DND-41 (cell line): ENCODE results near the gene EML3.

ENCODE experiments used
- EZH2 ChIP-seq: IDR thresholded peaks from 3 replicates; pipeline ENCODE4 v1.6.1; 2012; ENCODE audit warnings: borderline replicate concordance, low read depth, mild to moderate bottlenecking, moderate library complexity, low read length, inconsistent platforms; ENCODE audit not compliant: severe bottlenecking
- TF ChIP-seq, protein P1 (sequence below): IDR thresholded peaks from 2 replicates; pipeline ENCODE4 v1.5.1; 2012; ENCODE audit warnings: borderline replicate concordance, low read length, moderate library complexity, mild to moderate bottlenecking; ENCODE audit not compliant: poor library complexity, severe bottlenecking; ENCODE audit errors: extremely low read depth

DNA sequence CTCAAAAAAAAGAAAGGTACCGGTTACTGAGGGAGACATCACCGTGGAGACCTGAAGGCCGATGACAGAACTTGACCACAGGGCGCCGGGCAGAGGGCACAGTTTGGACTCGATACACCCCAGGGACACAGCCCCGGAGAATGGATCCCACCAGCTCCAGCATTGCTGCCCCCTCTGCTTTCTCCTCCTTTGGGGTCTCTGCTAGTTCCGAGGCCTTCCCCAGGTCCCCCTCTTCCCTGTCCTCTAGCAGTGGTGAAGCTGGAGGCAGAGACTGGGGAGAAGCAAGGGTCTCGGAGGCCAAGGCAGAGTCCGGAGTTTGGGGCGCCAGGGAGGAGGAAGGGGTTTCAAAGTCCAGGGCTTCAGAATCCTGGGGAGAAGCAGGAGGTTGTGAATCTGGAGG, 34.0 kb downstream of the EML3 start:
- TF ChIP-seq, protein P1, sequence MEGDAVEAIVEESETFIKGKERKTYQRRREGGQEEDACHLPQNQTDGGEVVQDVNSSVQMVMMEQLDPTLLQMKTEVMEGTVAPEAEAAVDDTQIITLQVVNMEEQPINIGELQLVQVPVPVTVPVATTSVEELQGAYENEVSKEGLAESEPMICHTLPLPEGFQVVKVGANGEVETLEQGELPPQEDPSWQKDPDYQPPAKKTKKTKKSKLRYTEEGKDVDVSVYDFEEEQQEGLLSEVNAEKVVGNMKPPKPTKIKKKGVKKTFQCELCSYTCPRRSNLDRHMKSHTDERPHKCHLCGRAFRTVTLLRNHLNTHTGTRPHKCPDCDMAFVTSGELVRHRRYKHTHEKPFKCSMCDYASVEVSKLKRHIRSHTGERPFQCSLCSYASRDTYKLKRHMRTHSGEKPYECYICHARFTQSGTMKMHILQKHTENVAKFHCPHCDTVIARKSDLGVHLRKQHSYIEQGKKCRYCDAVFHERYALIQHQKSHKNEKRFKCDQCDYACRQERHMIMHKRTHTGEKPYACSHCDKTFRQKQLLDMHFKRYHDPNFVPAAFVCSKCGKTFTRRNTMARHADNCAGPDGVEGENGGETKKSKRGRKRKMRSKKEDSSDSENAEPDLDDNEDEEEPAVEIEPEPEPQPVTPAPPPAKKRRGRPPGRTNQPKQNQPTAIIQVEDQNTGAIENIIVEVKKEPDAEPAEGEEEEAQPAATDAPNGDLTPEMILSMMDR, result no peak
- TF ChIP-seq EZH2, result no peak
